OCI-M2 (cell line): ENCODE data around the gene ENTPD7.
"Not testable (repeated sequence)": the region's sequence is repeated elsewhere in the genome, so short reads cannot be mapped to it uniquely, and the experiment has no call there.

ENCODE experiments used
- DNase-seq: peaks from one replicate; lab custom pipeline; 2025; ENCODE audit not compliant: unreplicated experiment; lab: John Stamatoyannopoulos, UW

Gene ENTPD7

DNA sequence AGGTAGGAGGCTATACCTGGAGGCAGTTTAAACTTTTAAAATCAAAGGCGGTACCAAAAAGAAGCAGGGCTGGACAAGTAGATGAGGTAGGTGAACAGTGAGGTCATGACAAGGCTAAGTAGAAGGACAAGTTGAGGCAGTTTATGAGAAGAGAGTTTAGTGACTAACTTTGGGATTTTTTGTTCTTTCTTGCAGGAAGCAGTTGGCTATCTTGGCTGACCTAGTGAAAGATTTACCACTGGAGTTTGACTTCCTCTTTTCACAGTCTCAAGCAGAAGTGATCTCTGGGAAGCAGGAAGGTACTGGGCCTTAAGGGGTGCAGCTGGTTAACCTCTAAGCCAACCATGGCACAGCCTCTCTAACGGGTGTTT, 26.3 kb downstream of the ENTPD7 start:
- DNase-seq, result peak; percentile 22

DNA sequence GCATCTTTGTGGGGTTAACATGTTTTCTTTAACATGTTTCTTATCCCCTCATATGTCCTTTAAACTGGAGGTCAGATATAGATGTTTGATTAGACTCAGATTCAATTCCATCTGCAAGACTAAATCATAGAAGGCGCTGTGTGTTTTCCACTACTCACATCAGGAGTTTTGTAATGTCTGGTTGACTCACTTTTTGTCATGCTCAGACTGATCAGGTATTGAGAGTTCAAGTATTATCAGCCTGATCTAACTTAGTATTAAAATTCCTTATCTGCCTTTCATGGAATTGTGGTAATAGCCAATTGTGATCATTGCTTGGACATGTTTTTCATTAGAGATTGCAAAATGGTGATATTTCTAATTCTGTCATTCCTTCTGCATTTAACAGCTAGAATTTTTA, 30.2 kb downstream of the ENTPD7 start:
- no peak for DNase-seq

DNA sequence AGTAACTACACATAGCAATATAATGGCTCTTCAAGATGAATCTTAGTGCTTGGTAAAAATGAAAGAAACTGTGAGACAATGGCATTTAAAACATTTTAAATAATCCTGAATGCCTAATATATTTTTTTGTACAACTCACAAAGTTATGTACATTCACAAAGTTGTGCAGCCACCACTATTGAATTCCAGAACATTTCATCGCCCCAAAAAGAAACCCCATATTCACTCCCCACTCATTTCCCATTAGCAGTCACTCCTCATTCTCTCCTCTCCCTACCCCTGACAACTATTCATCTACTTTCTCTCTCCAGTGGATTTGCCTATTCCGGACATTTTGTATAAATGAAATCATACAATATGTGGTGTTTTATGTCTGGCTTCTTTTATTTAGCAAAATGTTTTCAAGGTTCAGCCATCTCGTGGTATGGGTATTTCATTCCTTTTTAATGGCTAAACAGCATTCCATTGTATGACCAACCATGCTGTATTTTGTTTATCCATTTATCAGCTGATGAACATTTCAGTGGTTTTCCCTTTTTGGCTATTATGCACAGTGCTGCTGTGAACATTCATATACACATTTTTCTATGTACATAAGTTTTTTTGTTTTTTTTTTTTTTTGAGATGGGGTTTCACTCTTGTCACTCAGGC, 34.7 kb downstream of the ENTPD7 start:
- no peak for DNase-seq

DNA sequence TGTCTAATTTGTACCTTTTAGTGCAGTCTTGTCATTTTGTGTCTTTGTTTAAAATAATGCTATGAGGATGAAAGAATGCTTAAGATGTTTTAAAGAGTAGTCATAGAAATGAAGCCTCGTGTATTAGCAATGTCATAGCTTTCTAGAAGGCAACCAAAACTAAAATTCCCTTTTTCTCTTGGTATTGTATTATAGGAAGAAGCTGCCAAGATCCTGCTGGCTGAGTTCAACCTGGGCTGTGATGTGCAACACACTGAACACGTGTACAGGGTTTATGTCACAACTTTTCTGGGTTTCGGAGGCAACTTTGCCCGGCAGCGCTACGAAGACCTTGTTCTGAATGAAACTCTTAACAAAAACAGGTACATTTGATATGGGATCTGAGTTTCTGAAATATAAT, 36.5 kb downstream of the ENTPD7 start:
- DNase-seq, result no peak

DNA sequence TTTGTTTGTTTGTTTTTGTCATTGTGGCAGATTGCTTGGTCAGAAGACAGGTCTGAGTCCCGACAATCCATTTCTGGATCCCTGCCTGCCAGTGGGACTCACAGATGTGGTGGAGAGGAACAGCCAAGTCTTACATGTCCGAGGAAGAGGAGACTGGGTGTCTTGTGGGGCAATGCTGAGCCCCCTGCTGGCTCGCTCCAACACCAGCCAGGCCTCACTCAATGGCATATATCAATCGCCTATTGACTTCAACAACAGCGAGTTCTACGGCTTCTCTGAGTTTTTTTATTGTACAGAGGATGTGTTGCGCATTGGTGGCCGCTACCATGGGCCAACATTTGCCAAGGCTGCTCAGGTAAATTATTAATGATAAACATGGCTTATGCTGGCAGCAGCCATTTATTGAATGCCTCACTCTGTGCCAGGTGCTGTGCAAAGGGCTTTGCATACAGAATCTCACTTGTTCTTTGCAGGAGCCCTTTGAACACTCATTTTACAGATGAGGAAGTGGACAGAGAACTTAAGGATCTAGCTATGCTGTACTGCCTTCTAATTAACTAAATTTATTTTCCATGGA, 39.3 kb downstream of the ENTPD7 start:
- no peak for DNase-seq

DNA sequence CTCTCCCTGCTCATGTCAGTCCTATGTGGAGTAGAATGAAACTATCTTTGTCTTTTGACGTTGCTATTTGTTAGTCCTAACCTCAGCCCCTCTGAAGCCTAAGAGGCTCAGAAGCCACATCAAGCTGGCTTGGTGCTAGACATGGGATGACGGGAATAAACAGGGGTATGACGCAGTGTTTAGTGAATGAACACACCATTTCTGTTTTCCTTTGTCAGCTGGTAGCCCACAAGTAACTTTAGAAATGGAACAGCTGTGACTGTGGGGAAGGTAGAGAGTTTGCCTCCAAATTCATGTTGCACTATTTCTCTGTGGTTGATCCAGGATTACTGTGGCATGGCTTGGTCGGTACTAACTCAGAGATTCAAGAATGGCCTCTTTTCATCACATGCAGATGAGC, 41.3 kb downstream of the ENTPD7 start:
- no peak for DNase-seq

DNA sequence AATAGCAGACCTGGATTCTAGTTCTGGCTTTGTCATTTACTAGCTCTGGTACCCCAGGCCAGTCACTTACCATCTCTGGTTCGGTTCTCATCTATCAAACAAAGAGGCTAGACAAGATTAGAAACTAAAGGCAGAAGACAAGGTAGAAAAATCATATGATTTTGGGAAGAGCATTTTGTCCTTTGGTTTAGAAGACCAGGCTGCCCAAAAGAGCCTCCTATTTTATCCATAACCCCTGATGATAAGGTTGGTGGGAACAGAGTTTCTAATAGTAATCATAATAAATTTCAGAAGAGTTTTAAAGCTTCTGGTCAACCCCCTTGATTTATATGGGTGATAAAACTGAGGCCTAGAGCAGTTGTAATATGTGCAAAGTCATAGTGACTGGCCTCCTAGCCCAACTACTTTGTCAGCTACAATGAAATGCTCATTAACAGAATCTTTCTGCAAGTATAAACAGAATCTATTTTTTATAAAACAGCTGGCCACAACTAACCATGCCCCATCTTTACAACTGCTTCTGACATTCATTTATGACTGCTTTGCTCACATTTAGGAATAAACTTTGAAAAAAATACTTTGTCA, 49.2 kb downstream of the ENTPD7 start:
- no peak for DNase-seq

DNA sequence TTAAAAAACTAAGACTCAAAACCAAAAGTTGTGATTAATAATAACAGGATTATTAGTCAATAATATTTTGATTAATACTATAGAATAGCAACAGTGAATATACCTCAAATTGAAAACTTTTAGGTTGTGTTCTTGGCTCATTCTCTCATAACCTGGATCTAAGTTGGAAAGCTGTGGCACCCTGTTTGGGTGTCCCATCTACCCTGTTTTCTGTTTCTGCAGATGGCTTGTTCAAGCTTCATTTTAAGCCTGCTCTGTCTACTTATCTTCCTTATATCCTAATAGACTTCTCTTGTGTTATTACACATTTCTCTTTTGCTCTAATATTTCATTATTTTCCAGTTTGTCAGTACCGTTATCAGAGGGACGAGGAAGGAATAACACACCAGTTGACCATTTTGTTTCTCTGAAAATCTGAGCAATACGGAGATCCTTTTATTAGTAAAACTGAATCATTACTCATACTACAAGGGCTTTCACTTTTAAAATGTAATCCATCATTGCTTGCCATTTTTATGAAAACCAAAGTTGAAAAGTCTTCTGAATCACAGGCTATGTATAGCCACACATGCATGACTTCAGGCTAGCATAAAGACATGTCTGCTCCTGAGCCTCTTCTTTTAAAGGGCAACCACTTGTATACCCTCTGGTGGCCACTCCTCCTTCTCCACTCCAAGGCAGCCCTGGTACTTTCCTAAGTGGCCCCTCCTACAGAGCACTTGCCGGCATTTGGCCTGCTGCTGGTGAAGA, 50.3 kb downstream of the ENTPD7 start:
- no peak for DNase-seq

DNA sequence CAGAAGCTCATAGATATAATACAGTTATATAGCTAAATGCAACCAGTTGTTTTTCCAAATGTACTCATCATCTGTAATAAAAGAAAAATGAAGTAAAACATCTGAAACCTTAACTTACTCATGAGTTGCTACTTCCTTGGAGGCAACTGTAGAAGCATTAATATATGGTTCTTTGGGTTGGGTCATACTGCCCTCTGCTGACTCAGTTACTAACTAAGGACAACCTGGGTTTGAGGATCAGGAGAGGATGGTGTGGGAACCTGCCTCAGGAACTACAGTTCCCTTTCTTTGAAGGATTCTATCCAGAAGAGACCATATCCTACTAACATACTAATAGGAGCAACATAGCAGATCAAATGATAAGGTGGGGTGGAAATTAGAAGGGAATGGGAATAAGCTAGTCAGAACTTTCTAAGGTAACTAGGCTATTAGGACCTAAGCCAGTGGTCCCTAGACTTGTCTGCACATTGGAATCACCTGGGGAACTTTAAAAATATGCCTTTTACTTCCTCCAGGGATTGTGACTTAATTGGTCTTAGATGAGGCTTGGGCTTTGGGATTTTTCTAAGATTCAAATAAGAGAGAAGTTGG, 51.9 kb downstream of the ENTPD7 start:
- DNase-seq, result no peak

DNA sequence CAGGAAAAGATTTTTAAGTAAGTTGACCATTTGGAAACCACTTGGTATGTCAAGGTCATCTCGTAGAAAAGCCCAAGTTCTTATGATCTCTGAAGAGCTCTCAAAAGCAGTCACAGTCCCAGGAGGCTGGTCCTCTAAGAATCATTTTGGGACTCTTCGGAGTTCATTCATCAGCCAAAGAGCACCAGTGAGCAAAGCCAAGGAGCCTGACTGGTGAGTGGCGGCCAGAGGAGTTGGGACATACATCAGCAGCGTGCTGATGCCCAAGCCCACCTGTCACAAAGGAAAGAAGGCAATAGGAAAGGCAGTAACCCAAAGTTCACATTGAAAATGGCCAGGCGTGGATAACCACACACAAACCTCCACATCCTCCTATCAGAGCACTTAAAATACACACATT, 55.1 kb downstream of the ENTPD7 start:
- DNase-seq, result no peak

DNA sequence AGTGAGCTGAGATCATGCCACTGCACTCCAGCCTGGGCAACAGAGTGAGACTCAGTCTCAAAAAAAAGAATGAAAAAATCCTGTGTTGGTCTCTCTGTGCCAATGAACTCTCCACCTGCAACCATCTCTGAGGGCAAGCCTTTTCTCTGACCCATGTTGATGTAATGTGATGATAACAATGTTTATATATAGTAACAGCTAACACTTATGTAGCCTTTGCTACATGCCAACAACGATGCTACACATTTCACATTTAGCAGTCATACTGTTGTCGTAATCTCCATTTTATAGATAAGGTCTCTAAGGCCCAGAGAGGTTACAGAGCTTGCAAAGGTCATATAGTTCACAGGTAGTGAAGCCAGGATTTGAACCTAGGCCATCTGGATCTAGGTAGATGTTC, 61.1 kb downstream of the ENTPD7 start:
- DNase-seq, result no peak

DNA sequence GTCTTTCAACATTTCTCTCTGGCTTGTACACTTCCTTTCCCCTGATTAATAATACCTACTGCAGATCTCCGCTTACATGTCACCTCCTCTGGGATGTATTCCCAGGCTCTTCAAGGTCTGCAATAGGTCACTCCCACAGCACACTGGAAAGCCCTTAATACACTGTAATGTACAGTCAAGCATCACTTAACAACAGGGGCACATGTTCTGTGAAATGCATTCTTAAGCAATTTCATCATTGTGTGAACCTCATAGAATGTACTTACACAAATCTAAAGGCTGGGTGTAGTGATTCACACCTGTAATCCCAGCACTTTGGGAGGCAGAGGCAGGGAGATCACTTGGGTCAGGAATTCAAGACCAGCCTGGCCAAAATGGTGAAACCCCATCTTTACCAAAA, 70.7 kb downstream of the ENTPD7 start:
- no peak for DNase-seq

DNA sequence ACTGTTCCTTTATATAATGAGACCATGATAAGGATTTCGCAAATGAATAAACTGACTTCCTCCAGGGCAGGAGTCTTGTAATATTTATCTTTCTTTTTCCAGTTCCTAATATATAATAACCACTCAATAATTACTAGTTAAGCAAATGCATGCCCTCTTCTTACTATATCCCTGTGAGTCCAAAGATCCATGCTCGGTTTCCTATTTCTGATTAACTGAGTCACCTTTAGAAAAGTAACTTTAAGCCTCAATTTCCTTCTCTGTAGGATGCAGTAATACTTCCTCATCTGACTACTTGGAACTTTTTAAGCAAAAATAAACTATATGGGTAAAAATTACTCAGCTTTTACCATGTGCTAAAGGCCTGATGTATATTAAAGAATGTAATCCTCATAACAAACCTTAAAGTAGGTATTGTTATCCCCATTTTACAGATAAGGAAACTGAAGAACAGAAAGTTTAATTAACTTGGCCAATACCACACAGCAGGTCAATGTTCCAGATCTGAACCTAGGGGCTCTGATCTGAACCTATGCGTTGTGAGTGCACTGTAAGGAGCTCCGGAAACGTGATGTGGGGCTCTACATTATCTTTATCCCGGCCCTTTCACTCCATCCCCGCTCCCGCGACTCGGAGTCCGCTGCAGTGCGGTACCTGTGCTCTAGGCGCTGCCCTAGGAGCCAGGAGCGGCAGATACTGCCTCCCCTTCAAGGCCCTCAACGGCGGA, 72.2 kb downstream of the ENTPD7 start:
- DNase-seq, result no peak

DNA sequence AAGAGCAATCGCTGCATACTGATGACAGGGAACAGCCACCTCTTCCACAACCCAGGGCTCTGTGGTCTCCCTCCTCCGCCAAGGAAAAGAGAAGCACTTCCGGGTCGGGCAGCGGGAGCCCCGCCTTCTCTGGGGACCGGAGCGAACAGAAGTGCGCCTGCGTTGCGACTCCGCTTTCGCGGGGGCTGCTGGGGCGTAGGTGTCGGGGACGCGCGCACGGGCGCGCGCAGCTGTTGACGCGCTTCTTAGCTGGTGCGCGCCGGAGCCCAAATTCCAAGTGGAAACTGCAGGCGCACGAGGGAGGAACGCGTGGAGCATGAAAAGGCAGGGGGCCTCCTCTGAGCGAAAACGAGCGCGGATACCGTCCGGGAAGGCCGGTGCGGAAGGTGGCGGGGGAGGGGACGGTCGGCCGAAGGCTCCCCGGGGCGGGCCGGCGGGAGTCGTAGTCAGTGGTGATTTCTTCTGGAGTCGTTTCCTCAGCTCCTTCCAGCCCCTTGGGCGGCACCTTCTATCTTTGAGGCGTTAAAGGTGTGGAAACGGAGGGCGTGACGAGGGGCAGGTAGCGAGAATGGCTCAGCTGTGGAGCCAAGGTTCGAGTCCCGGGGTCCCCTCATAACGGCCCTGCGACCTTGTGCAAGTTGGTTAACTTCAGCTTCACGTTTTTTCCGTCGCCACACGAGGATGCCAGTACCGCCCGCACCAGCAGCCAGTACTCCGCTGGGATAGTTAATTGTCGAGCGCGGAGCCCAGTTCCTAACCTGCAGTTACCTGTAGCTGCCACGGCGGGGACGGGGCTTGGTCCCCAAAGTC, 72.9 kb downstream of the ENTPD7 start, which contains the start of the genes COX15 and CUTC:
COX15 (minus strand) TSS at position 95 of the 810 bp plus-strand sequence; CDS start at position 17, 78 bp downstream.
CUTC (plus strand) TSS at position 202 of the 810 bp plus-strand sequence; CDS start at position 317, 115 bp downstream.
- DNase-seq, result peak; percentile 88

DNA sequence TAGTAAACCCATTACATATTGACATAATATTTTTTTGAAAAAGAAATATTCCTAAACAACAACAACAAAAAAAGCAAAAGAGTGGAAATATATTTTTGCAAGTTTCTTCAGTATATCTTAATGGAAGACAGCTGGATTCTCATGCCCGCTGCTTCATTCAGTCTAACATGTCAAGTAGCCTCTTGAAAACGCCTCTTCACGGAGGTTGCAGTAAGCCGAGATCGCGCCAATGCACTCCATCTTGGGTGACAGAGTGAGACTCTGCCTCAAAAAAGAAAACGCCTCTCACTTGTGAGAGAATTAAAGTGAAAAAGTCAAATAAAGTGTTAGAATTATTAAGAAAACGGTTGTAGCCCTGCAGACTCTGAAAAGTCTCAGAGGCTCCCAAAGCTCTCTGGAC, 74.1 kb downstream of the ENTPD7 start:
- no peak for DNase-seq

DNA sequence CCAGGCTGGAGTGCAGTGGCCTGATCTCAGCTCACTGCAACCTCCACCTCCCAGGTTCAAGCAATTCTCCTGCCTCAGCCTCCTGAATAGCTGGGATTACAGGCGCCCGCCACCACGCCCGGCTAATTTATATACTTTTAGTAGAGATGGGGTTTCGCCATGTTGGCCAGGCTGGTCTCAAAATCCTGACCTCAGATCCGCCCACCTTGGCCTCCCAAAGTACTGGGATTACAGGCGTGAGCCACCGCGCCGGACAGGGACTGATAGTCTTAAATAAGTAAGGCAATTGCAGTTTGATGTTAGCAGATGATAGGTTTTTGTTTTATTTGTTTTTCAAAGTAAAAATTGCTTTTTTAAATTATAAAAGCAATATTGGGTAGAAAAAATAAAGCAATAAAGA, 74.8 kb downstream of the ENTPD7 start:
- not testable (repeated sequence) for DNase-seq

DNA sequence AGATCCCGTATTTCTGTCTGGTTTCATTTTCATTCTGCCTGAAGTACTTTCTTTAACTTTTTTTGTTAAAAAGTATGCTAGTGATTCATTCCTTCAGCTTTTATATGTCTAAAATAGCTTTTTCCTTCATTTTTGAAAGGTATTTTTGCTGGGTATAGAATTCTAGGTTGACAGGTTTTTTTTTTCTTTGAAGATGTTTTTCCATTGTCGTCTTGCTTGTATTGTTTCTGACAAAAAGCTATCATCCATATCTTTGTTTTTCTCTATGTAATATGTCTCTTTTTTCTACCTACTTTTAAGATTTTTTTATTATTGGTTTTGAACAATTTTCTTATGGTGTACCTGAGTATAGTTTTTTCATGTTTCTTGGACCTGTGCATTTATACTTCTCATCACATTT, 81.0 kb downstream of the ENTPD7 start:
- no peak for DNase-seq

DNA sequence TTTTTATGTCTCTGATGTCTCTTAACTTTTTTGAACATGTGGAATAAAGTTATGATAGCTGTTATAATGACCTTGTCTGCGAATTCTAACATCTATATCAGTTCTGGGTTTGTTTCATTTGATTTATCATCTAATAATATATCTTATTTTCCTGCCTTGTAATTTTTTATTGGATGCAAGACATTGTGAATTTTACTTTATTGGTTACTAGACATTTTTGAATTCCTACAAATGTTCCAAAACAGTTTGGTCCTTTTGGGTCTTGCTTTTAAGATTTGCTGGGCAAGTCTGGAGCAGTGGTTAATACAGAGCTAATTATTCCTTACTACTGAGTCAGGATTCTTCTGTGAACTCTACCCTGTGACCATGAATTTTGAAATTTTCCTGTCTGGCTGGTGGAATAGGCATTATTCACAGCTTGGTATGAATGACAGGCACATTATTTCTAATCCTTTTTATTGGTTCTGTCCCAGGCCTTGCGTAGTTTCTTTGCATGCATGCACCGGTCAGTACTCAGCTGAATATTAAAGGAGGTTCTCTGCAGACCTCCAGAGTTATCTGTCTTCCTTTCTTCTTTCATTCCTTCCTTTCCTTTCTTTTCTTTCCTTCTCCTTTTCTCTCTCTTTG, 81.7 kb downstream of the ENTPD7 start:
- DNase-seq, result no peak

DNA sequence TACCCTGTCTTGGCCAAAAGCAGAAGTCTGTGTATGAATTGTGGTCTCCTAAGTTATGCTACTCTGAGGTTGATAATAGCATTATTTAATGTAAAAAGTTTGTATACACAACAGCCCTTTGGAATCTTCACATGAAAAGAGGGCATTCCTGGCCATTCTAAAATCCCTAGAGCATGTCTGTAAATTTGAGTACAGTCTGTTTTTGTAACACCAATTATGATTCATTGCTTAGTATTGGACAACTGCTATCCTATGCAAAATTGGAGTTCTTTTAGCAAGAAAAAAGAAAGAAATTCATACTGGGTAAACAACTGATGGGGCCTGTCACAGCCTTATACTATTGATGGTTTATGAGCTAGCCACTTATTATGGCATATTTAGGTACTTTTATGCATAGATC, 82.9 kb downstream of the ENTPD7 start:
- DNase-seq, result no peak

DNA sequence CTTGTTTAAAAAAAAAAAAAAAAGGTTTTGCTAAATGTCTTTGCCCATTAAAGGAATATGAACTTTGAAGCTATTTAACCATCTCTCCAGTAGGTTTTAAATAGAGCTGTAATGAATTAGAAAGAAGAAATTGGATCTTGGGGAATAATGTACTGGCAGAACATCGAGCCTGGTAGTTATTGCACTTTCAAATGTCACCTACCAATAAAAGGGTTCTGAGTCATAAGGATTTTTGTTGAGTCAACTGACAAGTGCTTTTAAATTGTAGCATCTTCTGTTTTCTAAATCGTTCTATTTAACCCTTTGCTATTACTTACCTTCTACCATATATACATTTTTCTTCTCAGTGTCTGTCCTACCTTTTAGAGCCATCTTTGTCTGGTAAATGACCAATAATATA, 83.4 kb downstream of the ENTPD7 start:
- no peak for DNase-seq
